Activated B cell treated with CpG ODN at 0.5 μM for 24 hours (primary cell): ENCODE measurements around the gene SERINC3. TPM values are rescaled to one million over a fixed set of nuclear protein-coding genes. Genes with fewer than 3 reads are reported as not detected.

Experiments
- ATAC-seq: fragments of 200-7000 bp; cut with Tn5 transposase; one replicate; pipeline ENCODE4 v1.10.0; 2021; ENCODE audit warnings: low read depth, mild to moderate bottlenecking, moderate library complexity
- CTCF ChIA-PET: fragments of 350-600 bp; sonication (Branson Sonifier 250); formaldehyde crosslinking; loops from one replicate; lab custom pipeline; 2021; ENCODE audit warnings: antibody characterized with exemption; lab: Charles Lee
- POLR2A ChIA-PET: fragments of 350-600 bp; sonication (Branson Sonifier 250); formaldehyde crosslinking; loops from one replicate; lab custom pipeline; 2021; ENCODE audit warnings: antibody characterized with exemption; lab: Charles Lee
- DNase-seq: peaks from one replicate; pipeline ENCODE4 v3.0.0; 2022
- H3K27ac Mint-ChIP-seq: one replicate; pipeline ENCODE4 v1.8.0; 2020; ENCODE audit warnings: mixed read lengths
- H3K27me3 Mint-ChIP-seq: one replicate; pipeline ENCODE4 v1.8.0; 2021; ENCODE audit warnings: mixed read lengths
- H3K36me3 Mint-ChIP-seq: one replicate; pipeline ENCODE4 v1.8.0; 2021; ENCODE audit warnings: low read depth, mixed read lengths
- H3K4me1 Mint-ChIP-seq: one replicate; pipeline ENCODE4 v1.8.0; 2021; ENCODE audit warnings: mixed read lengths
- H3K4me3 Mint-ChIP-seq: one replicate; pipeline ENCODE4 v1.8.0; 2020; ENCODE audit warnings: mild to moderate bottlenecking, mixed read lengths
- H3K9me3 Mint-ChIP-seq: one replicate; pipeline ENCODE4 v1.8.0; 2020; ENCODE audit warnings: mixed read lengths
- intact Hi-C: fragments of 100-400 bp; cut with micrococcal nuclease; formaldehyde crosslinking; loops from one replicate; pipeline ENCODE4 v1.15.1; 2024
- total RNA-seq: library from RNA; stranded (reverse); gene quantifications from 2 replicates; pipeline ENCODE4 v1.2.3, GENCODE V29; 2022
- TF ChIP-seq, protein P1 (sequence below): fragments of 200-600 bp; IDR thresholded peaks from one replicate; pipeline ENCODE4 v1.8.0; 2022; ENCODE audit warnings: antibody characterized with exemption, mild to moderate bottlenecking

SERINC3 gene
- total RNA-seq, 1 donor from 2014 or later = 41.4 TPM

DNA sequence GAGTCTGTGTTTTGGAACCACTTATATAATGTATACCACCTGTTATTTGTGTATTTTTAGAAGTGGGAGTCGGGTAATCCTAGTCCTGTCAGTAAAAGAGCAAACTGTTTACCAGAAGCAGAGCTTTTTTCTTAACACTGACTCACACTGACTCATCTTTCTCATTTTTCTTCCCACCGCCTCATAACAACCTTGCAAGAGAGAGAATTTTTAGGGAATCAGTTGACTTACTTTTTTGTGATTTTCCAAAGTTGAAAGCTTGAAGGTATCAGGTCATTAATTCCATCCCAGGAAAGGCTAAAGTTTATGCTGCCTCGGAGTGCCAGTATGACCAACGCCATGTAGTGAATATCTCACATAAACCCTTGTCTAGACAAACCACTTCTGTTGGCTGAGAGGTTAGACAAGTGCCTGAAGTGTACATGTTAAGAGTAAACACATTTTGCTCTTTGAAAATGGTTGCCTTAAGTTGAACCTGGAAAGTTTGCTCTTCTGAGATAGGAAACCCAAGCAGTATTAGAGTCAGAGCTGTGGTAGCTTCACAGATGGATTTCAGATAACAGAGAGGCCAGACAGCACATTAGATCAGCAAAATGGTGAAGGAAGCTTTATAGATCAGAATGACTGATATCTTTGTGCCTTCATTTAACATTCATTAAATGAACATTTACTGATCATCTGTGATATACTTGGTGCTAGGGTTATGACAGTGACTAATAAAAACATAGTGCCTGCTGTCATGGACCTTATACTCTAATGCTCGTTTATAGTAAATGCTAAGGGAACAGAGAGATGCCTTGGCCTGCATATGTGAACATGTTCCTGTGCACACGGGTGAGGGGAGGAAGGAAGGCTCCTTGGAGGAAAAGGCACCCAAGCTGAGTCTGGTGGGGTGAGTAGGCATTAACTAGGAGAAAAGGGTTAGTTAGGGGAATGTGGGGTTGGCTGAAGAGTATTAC, 31.4 kb upstream of the SERINC3 start:
- Mint-ChIP-seq H3K4me1 (no peaks in the 10 kb centered on the region), H3K9me3 (no peaks in the 10 kb centered on the region), H3K36me3 (no peaks in the 10 kb centered on the region), H3K4me3 (no peak overlapping the region), H3K27me3 (peaks cover 1% of the 10 kb centered on the region), H3K27ac (no peak overlapping the region)
- CTCF ChIA-PET = no interaction called here
- DNase-seq = no peak
- POLR2A ChIA-PET = interaction anchor here (0.7 kb wide), 1 partner anchor 68 kb away, joined by 5 read pairs; no protein-coding TSS in a partner anchor
- no peak for ATAC-seq
- TF ChIP-seq, protein P1, sequence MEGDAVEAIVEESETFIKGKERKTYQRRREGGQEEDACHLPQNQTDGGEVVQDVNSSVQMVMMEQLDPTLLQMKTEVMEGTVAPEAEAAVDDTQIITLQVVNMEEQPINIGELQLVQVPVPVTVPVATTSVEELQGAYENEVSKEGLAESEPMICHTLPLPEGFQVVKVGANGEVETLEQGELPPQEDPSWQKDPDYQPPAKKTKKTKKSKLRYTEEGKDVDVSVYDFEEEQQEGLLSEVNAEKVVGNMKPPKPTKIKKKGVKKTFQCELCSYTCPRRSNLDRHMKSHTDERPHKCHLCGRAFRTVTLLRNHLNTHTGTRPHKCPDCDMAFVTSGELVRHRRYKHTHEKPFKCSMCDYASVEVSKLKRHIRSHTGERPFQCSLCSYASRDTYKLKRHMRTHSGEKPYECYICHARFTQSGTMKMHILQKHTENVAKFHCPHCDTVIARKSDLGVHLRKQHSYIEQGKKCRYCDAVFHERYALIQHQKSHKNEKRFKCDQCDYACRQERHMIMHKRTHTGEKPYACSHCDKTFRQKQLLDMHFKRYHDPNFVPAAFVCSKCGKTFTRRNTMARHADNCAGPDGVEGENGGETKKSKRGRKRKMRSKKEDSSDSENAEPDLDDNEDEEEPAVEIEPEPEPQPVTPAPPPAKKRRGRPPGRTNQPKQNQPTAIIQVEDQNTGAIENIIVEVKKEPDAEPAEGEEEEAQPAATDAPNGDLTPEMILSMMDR = no peak
- intact Hi-C loops = no loop called here

DNA sequence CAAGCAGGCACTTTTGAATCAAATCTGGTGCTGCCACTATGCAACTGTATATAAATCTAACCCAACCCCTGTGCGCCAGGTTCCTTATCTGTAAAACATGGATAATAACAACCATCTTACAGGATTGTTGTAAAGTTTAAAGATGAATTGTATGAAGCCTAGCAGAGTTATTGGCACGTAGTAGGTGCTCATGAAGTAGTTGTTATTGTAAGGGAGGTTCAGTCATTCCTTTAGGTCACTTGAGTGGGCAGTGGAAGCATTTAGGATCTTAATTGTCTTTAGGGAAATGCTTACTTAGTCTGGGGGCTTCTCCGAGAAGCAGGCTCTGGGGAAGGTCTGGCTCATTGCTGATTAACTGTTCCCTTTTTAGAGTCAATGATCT, 30.7 kb upstream of the SERINC3 start:
- DNase-seq (no peak), ATAC-seq (no peak)
- TF ChIP-seq, protein P1 = no peak
- intact Hi-C loops = no loop called here
- H3K4me3 Mint-ChIP-seq = no peak overlapping the region
- CTCF ChIA-PET = no interaction called here
- no peaks in the 10 kb centered on the region for H3K4me1 Mint-ChIP-seq
- H3K27ac Mint-ChIP-seq = no peak overlapping the region
- no peaks in the 10 kb centered on the region for H3K9me3 Mint-ChIP-seq
- POLR2A ChIA-PET = no interaction called here
- no peaks in the 10 kb centered on the region for H3K36me3 Mint-ChIP-seq
- H3K27me3 Mint-ChIP-seq = peaks cover 1% of the 10 kb centered on the region

DNA sequence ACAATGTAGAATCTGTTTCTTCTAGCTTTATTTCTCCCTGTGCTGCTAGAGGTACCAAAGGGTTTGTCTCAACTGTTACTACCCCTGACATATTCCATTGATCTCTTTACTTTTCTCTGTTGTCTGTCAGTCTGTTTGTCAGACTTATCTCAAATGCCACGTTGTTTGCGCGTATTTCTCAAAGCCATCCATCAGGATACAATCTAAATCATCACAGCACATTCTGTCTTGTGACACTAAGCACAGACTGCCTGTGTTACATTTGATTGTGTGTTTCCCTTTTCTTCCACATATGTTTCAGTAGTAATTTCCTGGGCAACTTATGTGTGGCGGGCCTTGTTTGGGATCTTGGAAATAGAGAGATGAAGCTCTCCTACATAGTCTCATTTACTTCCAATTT, 30.2 kb upstream of the SERINC3 start:
- ATAC-seq = no peak
- intact Hi-C loops = no loop called here
- H3K36me3 Mint-ChIP-seq = no peaks in the 10 kb centered on the region
- H3K27me3 Mint-ChIP-seq = peaks cover 1% of the 10 kb centered on the region
- H3K4me3 Mint-ChIP-seq = no peak overlapping the region
- H3K27ac Mint-ChIP-seq = no peak overlapping the region
- CTCF ChIA-PET = no interaction called here
- TF ChIP-seq, protein P1 = no peak
- DNase-seq = no peak
- no peaks in the 10 kb centered on the region for H3K4me1 Mint-ChIP-seq
- POLR2A ChIA-PET = no interaction called here
- no peaks in the 10 kb centered on the region for H3K9me3 Mint-ChIP-seq

DNA sequence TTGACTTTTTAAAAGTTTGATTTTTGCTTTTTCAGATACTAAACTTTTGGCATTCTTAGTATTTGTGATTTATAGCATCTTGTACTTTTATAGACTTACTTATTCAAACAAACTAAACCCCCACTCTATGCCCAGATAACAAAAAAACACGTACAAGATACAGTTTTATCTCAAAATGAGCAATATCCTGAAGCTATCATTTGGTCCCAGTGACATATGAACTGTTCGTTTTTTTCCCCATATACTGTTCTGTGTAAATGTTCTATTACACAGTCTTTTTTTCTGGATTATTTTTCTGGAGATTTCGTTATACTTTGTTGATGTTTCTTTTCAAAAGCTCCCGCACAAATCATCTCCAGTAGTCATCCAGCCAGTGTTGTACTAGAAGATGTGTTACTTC, 27.3 kb upstream of the SERINC3 start:
- TF ChIP-seq, protein P1 = no peak
- no peak overlapping the region for H3K4me3 Mint-ChIP-seq
- CTCF ChIA-PET = interaction anchor here (1.0 kb wide), 1 partner anchor 332 kb away, joined by 3 read pairs; no protein-coding TSS in a partner anchor
- ATAC-seq (no peak), DNase-seq (no peak)
- intact Hi-C loops = no loop called here
- no peaks in the 10 kb centered on the region for H3K9me3 Mint-ChIP-seq
- no peak overlapping the region for H3K27ac Mint-ChIP-seq
- H3K36me3 Mint-ChIP-seq = no peaks in the 10 kb centered on the region
- H3K27me3 Mint-ChIP-seq = peaks cover 1% of the 10 kb centered on the region
- H3K4me1 Mint-ChIP-seq = no peaks in the 10 kb centered on the region
- POLR2A ChIA-PET = interaction anchor here (0.7 kb wide), 1 partner anchor 224 kb away, joined by 4 read pairs; no protein-coding TSS in a partner anchor

DNA sequence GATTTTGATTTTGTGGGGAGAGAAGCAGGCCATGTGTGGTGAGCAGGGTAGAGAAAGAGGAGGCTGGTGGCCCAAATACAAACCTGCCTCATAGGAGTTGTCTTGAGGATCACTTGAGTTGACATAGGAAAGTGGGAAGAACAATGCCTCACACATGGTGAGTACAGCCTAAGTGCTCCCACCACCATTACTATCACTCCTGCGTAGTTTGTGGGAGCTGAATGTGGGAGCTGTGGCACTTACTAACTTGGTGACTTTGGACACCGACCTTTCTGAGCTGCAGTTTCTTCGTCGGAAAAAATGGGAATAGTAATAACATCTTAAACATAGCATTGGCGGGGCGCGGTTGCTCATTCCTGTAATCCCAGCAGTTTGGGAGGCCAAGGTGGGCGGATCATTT, 25.5 kb upstream of the SERINC3 start:
- CTCF ChIA-PET = no interaction called here
- intact Hi-C loops = no loop called here
- no peak for ATAC-seq
- no peak overlapping the region for H3K27ac Mint-ChIP-seq
- H3K36me3 Mint-ChIP-seq = no peaks in the 10 kb centered on the region
- H3K9me3 Mint-ChIP-seq = no peaks in the 10 kb centered on the region
- TF ChIP-seq, protein P1 = no peak
- H3K4me1 Mint-ChIP-seq = no peaks in the 10 kb centered on the region
- H3K4me3 Mint-ChIP-seq = no peak overlapping the region
- peaks cover 1% of the 10 kb centered on the region for H3K27me3 Mint-ChIP-seq
- DNase-seq = no peak
- POLR2A ChIA-PET = no interaction called here
